OCI-LY7 (cell line): Measurements from ENCODE around the gene NLRP11. TPM values are rescaled to one million over a fixed set of nuclear protein-coding genes. Genes with fewer than 3 reads are reported as not detected.
"Not testable (repeated sequence)": the region's sequence is repeated elsewhere in the genome, so short reads cannot be mapped to it uniquely, and the experiment has no call there.

Experiments
- BruUV-seq: library from RNA; stranded (reverse); fragments of 400-500 nt; replicated peaks from 2 replicates; lab custom pipeline; 2021; lab: Mats Ljungman, UMichigan
- CTCF ChIA-PET: fragments of 300-600 bp; sonication (Branson Sonifier 250); formaldehyde crosslinking; loops from one replicate; lab custom pipeline; 2022; ENCODE audit warnings: antibody characterized with exemption; ENCODE audit not compliant: unreplicated experiment; lab: Charles Lee
- POLR2A ChIA-PET: fragments of 300-600 bp; sonication (Branson Sonifier 250); formaldehyde crosslinking; loops from one replicate; lab custom pipeline; 2022; ENCODE audit warnings: antibody characterized with exemption; lab: Charles Lee
- DNase-seq: peaks from one replicate; pipeline ENCODE4 v3.0.0-alpha.2; 2015; ENCODE audit warnings: low spot score
- H2AFZ ChIP-seq: fragments of 200-600 bp; sonication (generic), shearing (Covaris generic); 2 replicates; pipeline ENCODE4 v1.6.1; 2014; ENCODE audit warnings: mild to moderate bottlenecking, antibody characterized with exemption, low read length, moderate library complexity
- H3K27ac ChIP-seq: fragments of 200-600 bp; sonication (generic); 2 replicates; pipeline ENCODE4 v1.5.1; 2014; ENCODE audit warnings: mixed run types, low read depth, mild to moderate bottlenecking, moderate library complexity, low read length, inconsistent platforms; ENCODE audit not compliant: poor library complexity, severe bottlenecking
- H3K36me3 ChIP-seq: fragments of 200-600 bp; sonication (generic); 2 replicates; pipeline ENCODE4 v1.6.1; 2014; ENCODE audit warnings: mild to moderate bottlenecking, antibody characterized with exemption, low read length, moderate library complexity, mixed read lengths; ENCODE audit not compliant: insufficient read depth
- H3K4me1 ChIP-seq: fragments of 200-600 bp; sonication (generic); 2 replicates; pipeline ENCODE4 v1.5.1; 2014; ENCODE audit warnings: mild to moderate bottlenecking, low read length; ENCODE audit not compliant: insufficient read depth, poor library complexity, severe bottlenecking
- H3K4me2 ChIP-seq: fragments of 200-600 bp; sonication (generic); 2 replicates; pipeline ENCODE4 v1.6.1; 2014; ENCODE audit warnings: mild to moderate bottlenecking, low read length
- H3K4me3 ChIP-seq: fragments of 200-600 bp; sonication (generic); 2 replicates; pipeline ENCODE4 v1.5.1; 2014; ENCODE audit warnings: mild to moderate bottlenecking, low read depth, low read length; ENCODE audit not compliant: poor library complexity, severe bottlenecking
- H3K79me2 ChIP-seq: fragments of 200-600 bp; sonication (generic); 2 replicates; pipeline ENCODE4 v1.6.1; 2016; ENCODE audit warnings: low read depth, mild to moderate bottlenecking, low read length, moderate library complexity, mixed read lengths; ENCODE audit not compliant: insufficient read depth
- H3K9me2 ChIP-seq: fragments of 200-600 bp; sonication (generic); 2 replicates; pipeline ENCODE4 v1.6.1; 2016; ENCODE audit warnings: mild to moderate bottlenecking, low read length, mixed read lengths; ENCODE audit not compliant: insufficient read depth
- H3K9me3 ChIP-seq: fragments of 200-600 bp; sonication (generic); 2 replicates; pipeline ENCODE4 v1.6.1; 2014; ENCODE audit warnings: mild to moderate bottlenecking, mixed run types, low read length, mixed read lengths
- H4K20me1 ChIP-seq: fragments of 200-600 bp; sonication (generic); 2 replicates; pipeline ENCODE4 v1.6.1; 2014; ENCODE audit warnings: mild to moderate bottlenecking, antibody characterized with exemption, low read length, moderate library complexity, mixed read lengths; ENCODE audit not compliant: insufficient read depth
- CTCF ChIP-seq: fragments of 200-600 bp; sonication (generic); conservative IDR thresholded peaks from 2 replicates; pipeline ENCODE4 v1.5.1; 2014; ENCODE audit warnings: mild to moderate bottlenecking, antibody characterized with exemption, low read length, moderate library complexity, mixed read lengths
- EZH2phosphoT487 ChIP-seq: fragments of 200-600 bp; sonication (generic); IDR thresholded peaks from 2 replicates; pipeline ENCODE4 v1.6.1; 2018; ENCODE audit warnings: low read depth, borderline replicate concordance, mild to moderate bottlenecking, mixed run types, antibody characterized with exemption, low read length, moderate library complexity, mixed read lengths
- intact Hi-C: fragments of 100-400 bp; cut with micrococcal nuclease; formaldehyde crosslinking; loops from one replicate; pipeline ENCODE4 v1.10.0; 2022; ENCODE audit not compliant: unreplicated experiment
- total RNA-seq, 2 experiments: library from RNA; depleted of rRNA in 1 of 2; stranded (reverse); fragments of >200 nt in 1 of 2; shearing (Covaris generic) in 1 of 2; gene quantifications; 2 replicates each; pipeline ENCODE4 v1.2.3, GENCODE V29; 2014 to 2022

The NLRP11 gene
- total RNA-seq, 2 experiments from 2014 or later, result 79.3 to 91.6 TPM

GRCh38 chr19:55778331-55778730 lies 53.5 kb downstream of the NLRP11 start:
- H3K4me1 ChIP-seq, result no peaks in the 10 kb centered on the region
- H3K4me3 ChIP-seq, result no peak overlapping the region
- POLR2A ChIA-PET, result no interaction called here
- no peak for TF ChIP-seq CTCF
- no peak for TF ChIP-seq EZH2phosphoT487
- DNase-seq, result no peak
- no peak overlapping the region for H3K27ac ChIP-seq
- intact Hi-C loops, result loop anchor here (5.0 kb wide), 1 partner anchor 169 kb away; the partner anchor contains the start of gene NLRP8
- H3K79me2 ChIP-seq, result no peaks in the 10 kb centered on the region
- no TSS peak for BruUV-seq
- no peaks in the 10 kb centered on the region for H4K20me1 ChIP-seq
- CTCF ChIA-PET, result no interaction called here
- no peaks in the 10 kb centered on the region for H3K9me3 ChIP-seq
- H3K36me3 ChIP-seq, result peaks cover 18% of the 10 kb centered on the region
- H3K4me2 ChIP-seq, result no peak overlapping the region
- no peak overlapping the region for H2AFZ ChIP-seq
- H3K9me2 ChIP-seq, result no peaks in the 10 kb centered on the region

GRCh38 chr19:55777528-55777927 lies 54.3 kb downstream of the NLRP11 start:
- peaks cover 10% of the 10 kb centered on the region for H3K36me3 ChIP-seq
- H3K4me2 ChIP-seq, result no peak overlapping the region
- no peak overlapping the region for H2AFZ ChIP-seq
- no peak overlapping the region for H3K4me3 ChIP-seq
- CTCF ChIA-PET, result no interaction called here
- POLR2A ChIA-PET, result interaction anchor here (0.6 kb wide), 1 partner anchor 166 kb away, joined by 3 read pairs; no protein-coding TSS in a partner anchor
- no peaks in the 10 kb centered on the region for H3K9me2 ChIP-seq
- no peaks in the 10 kb centered on the region for H3K79me2 ChIP-seq
- DNase-seq, result peak; percentile 68
- H3K27ac ChIP-seq, result no peak overlapping the region
- no peaks in the 10 kb centered on the region for H3K4me1 ChIP-seq
- intact Hi-C loops, result loop anchor here (2.0 to 5.0 kb wide), 2 partner anchors 170 to 289 kb away; partner anchors contain the start of gene NLRP8
- TSS peak; percentile 7 for BruUV-seq
- H4K20me1 ChIP-seq, result no peaks in the 10 kb centered on the region
- no peaks in the 10 kb centered on the region for H3K9me3 ChIP-seq
- TF ChIP-seq CTCF (peak; percentile 93), EZH2phosphoT487 (no peak)

- CTCF ChIA-PET, H3K4me1 ChIP-seq, H3K4me3 ChIP-seq, H3K27ac ChIP-seq, DNase-seq, H3K4me2 ChIP-seq, intact Hi-C loops, H4K20me1 ChIP-seq, H2AFZ ChIP-seq, H3K79me2 ChIP-seq, H3K36me3 ChIP-seq, H3K9me2 ChIP-seq, BruUV-seq, POLR2A ChIA-PET, H3K9me3 ChIP-seq: not testable (repeated sequence)
Measured at GRCh38 chr19:55769632-55770031, 62.2 kb downstream of the NLRP11 start.

- intact Hi-C loops, H3K9me2 ChIP-seq, CTCF ChIA-PET: not testable (repeated sequence)
Measured at GRCh38 chr19:55768818-55769217, 63.0 kb downstream of the NLRP11 start, which contains the start of gene RFPL4AL1. TSS of gene RFPL4AL1 (plus strand) at chr19:55769118. CDS start at chr19:55771805, 2,687 bp downstream.

More at GRCh38 chr19:55768818-55769217, 63.0 kb downstream of the NLRP11 start, which contains the start of gene RFPL4AL1:
- DNase-seq, H3K36me3 ChIP-seq, H3K4me3 ChIP-seq, H3K9me3 ChIP-seq, H3K4me1 ChIP-seq, H3K27ac ChIP-seq, POLR2A ChIA-PET, H2AFZ ChIP-seq, H3K4me2 ChIP-seq, H4K20me1 ChIP-seq, BruUV-seq, H3K79me2 ChIP-seq: not testable (repeated sequence)
